Muscle layer of colon (tissue), 2 donors: Measurements from ENCODE around the gene HPS3.
"Not testable (repeated sequence)": the region's sequence is repeated elsewhere in the genome, so short reads cannot be mapped to it uniquely, and the experiment has no call there.

Source experiments
- H3K27ac ChIP-seq: one replicate; pipeline ENCODE4 v1.7.0; 2013; ENCODE audit warnings: low read depth, mild to moderate bottlenecking, low read length, moderate library complexity
- H3K27me3 ChIP-seq, 2 donors: one replicate each; pipeline ENCODE4 v1.7.0; 2013; ENCODE audit warnings: low read length in 2 of 2, mild to moderate bottlenecking in 2 of 2; ENCODE audit not compliant: insufficient read depth in 2 of 2, control insufficient read depth in 1 of 2
- H3K36me3 ChIP-seq: one replicate; pipeline ENCODE4 v1.7.0; 2013; ENCODE audit warnings: mild to moderate bottlenecking, low read length; ENCODE audit not compliant: insufficient read depth
- H3K4me1 ChIP-seq: one replicate; pipeline ENCODE4 v1.7.0; 2013; ENCODE audit warnings: mild to moderate bottlenecking, low read length; ENCODE audit not compliant: insufficient read depth
- H3K4me3 ChIP-seq, 2 donors: one replicate each; pipeline ENCODE4 v1.7.0; 2013; ENCODE audit warnings: low read length in 2 of 2, low read depth in 1 of 2, mild to moderate bottlenecking in 1 of 2, moderate library complexity in 1 of 2
- H3K9ac ChIP-seq: one replicate; pipeline ENCODE4 v1.7.0; 2013; ENCODE audit warnings: low read length
- H3K9me3 ChIP-seq: one replicate; pipeline ENCODE4 v1.7.0; 2013; ENCODE audit warnings: mild to moderate bottlenecking, low read length
- donor health status: abdominal sarcoma.
- donor health status: Adenocarcinoma of cecum.

The HPS3 gene

DNA sequence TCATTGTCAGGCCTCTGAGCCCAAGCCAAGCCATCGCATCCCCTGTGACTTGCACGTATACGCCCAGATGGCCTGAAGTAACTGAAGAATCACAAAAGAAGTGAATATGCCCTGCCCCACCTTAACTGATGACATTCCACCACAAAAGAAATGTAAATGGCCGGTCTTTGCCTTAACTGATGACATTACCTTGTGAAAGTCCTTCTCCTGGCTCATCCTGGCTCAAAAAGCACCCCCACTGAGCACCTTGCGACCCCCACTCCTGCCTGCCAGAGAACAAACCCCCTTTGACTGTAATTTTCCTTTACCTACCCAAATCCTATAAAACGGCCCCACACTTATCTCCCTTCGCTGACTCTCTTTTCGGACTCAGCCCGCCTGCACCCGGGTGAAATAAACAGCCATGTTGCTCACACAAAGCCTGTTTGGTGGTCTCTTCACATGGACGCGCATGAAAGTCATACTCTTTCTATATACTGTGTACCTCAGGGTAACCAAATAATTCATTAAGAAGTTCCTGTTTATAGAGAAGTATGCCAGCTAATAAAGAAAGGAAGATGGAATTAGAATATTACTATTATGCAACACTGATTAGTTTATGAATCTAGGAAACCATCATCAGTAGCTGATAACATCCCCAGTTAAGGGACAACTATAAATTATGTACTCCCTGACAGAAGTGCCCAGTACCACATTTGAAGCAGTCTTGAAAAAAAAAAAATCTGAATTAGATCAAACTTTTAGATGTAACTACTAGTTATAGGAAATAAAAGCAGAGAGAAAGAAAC lies 67.6 kb downstream of the HPS3 start:
- not testable (repeated sequence) for H3K36me3 ChIP-seq, H3K4me1 ChIP-seq, H3K27ac ChIP-seq, H3K4me3 ChIP-seq, H3K9ac ChIP-seq, H3K9me3 ChIP-seq, H3K27me3 ChIP-seq

DNA sequence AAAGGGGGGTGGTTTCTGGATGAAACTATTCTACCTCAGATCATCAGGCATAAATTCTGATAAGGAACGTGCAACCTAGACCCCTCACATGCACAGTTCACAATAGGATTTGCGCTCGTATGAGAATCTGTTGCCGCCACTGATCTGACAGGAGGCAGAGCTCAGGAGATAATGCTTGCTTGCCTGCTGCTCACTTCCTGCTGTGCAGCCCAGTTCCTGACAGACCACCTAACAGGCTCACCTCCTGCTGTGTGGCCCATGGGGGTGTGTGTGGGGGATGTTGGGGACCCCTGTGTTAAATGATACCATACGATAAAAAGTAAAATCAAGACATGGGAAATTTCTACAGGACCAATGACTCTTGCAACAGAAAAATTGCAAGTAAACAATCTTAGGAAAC lies 68.2 kb downstream of the HPS3 start:
- Histone ChIP-seq H3K4me1 (no peaks in the 10 kb centered on the region), H3K27ac (no peak overlapping the region), H3K4me3 (no peak overlapping the region), H3K36me3 (no peaks in the 10 kb centered on the region), H3K9ac (no peak overlapping the region), H3K9me3 (no peaks in the 10 kb centered on the region), H3K27me3 (no peaks in the 10 kb centered on the region)

DNA sequence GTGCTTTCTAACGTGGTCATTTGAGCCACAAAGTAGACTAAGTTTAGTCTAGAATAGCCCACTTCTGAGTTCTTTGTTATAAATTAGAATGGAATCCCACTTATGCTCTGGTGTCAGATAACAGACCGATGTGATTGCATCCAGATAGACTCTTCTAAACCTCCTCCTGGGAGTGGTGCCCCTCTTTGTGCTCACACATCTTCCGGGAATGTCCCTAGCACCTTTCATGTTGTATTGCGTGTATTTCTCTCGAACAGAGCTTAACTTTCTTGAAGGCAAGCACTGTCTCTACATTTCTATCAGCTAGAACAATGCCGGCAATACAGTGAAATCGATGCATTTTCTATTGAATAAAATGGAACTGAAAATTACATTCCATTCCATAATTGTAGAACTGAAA lies 69.2 kb downstream of the HPS3 start:
- Histone ChIP-seq H3K27ac (no peak overlapping the region), H3K4me1 (no peaks in the 10 kb centered on the region), H3K9me3 (no peaks in the 10 kb centered on the region), H3K4me3 (no peak overlapping the region), H3K27me3 (no peaks in the 10 kb centered on the region), H3K36me3 (no peaks in the 10 kb centered on the region), H3K9ac (no peak overlapping the region)

DNA sequence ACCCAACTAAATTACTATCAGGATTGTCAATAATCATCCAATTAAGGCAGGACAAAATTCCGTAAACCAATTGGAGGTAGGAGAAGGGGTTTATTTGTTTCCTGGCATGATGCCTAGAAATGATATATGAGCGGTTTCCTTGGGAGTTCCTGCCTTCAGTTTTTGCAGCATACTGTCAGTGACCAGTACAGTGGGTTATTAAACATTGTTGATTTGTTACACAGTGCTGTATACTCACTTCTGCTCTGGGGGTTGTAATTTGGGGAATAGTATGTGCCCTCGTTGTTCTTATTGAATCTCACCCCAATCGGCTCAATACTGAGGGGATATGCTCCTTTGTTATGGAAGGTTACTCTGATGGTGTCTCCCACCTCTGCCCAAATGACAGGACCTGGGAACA lies 70.0 kb downstream of the HPS3 start:
- no peaks in the 10 kb centered on the region for H3K9me3 ChIP-seq
- no peak overlapping the region for H3K27ac ChIP-seq
- H3K36me3 ChIP-seq = no peaks in the 10 kb centered on the region
- no peak overlapping the region for H3K9ac ChIP-seq
- H3K4me3 ChIP-seq = no peak overlapping the region
- H3K27me3 ChIP-seq = no peaks in the 10 kb centered on the region
- no peaks in the 10 kb centered on the region for H3K4me1 ChIP-seq

DNA sequence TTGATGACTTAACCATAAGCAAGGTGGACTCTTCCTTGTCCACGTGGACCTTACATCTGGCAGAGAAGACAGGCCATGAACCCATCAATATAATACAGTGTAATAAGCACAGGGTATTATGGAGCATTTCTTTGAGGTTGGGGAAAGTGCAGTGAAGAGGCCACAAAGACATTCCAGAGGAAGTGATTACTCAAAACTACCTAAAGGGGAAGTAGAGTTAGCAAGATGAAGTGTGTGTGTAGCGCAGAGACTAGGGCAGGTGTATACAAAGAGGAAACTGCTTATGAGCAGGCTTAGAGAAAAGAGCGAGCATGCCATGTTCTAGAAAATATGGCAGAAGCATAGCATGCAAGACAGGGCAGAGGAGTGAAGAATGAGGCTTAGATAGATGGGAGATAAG lies 74.3 kb downstream of the HPS3 start:
- no peak overlapping the region for H3K9ac ChIP-seq
- H3K27ac ChIP-seq = no peak overlapping the region
- H3K36me3 ChIP-seq = no peaks in the 10 kb centered on the region
- H3K27me3 ChIP-seq = no peaks in the 10 kb centered on the region
- H3K9me3 ChIP-seq = no peaks in the 10 kb centered on the region
- no peak overlapping the region for H3K4me3 ChIP-seq
- no peaks in the 10 kb centered on the region for H3K4me1 ChIP-seq

DNA sequence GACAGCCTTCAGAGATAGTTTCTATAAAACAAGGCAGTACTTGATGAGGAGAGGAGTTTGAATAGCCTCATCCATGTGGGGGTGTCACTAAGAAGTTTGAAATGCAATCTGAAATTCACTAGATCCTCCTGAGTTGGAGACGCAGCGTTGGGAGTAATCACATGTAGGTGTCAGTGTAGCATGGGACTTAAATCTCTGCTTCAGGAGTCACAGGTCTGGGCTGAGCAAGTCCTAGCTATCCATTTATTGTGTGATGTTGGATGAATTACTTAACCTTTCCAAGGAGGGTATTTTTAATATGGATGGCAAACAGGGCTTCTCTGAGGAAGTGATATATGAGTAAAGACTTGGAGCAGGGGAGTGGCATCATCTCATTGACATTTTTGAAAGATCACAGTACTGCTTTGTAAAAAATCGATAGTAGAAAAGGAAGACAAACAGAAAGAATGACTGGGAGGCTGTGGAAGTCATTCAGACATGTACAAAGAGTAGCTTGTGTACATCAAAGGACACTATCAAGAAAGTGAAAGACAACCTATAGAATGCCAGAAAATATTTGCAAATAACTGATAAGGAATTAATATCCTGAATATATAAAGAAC lies 75.1 kb downstream of the HPS3 start:
- H3K4me3 ChIP-seq = no peak overlapping the region
- H3K27ac ChIP-seq = no peak overlapping the region
- H3K9ac ChIP-seq = no peak overlapping the region
- H3K36me3 ChIP-seq = no peaks in the 10 kb centered on the region
- H3K4me1 ChIP-seq = no peaks in the 10 kb centered on the region
- H3K9me3 ChIP-seq = no peaks in the 10 kb centered on the region
- H3K27me3 ChIP-seq = no peaks in the 10 kb centered on the region

DNA sequence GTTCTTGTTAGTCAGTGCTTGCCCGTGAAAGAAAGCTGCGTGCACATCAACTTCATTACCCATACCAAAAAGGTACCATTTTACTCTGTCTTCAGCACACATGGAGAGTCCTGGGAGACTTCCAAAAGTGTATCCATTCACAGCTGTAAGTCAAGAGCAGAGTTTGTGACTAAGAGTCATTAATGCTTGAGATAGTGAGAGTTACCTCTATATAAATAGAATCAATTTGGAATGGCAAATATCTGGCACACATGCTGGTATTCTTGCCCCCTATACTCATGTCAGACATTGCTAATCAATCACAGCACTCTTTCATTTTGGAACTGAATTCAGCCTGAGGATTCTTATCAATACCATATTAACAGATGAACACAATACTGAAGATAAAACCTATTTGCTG lies 78.0 kb downstream of the HPS3 start:
- Histone ChIP-seq H3K27ac (no peak overlapping the region), H3K4me1 (no peaks in the 10 kb centered on the region), H3K9me3 (no peaks in the 10 kb centered on the region), H3K36me3 (no peaks in the 10 kb centered on the region), H3K4me3 (no peak overlapping the region), H3K27me3 (no peaks in the 10 kb centered on the region), H3K9ac (no peak overlapping the region)

DNA sequence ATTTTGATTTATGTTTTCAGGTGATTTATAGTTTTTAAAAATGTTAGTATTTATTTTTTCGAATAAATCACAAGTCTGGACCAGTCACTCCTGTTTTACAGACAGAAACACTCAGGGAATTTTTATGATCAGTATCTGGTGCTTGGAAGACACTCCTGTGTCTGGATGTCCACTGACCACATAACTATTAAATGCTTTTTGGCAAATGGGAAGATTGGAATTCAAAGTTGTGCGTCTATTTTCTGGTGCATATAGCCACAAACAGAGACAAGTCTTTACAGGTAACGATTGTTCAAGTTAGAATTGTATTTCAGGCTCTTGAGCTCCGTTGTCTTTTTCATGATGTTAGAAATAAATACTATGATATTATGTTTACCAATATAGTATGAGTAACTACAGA lies 80.0 kb downstream of the HPS3 start:
- no peaks in the 10 kb centered on the region for H3K4me1 ChIP-seq
- H3K4me3 ChIP-seq = no peak overlapping the region
- H3K27ac ChIP-seq = no peak overlapping the region
- H3K9me3 ChIP-seq = no peaks in the 10 kb centered on the region
- H3K9ac ChIP-seq = no peak overlapping the region
- no peaks in the 10 kb centered on the region for H3K27me3 ChIP-seq
- no peaks in the 10 kb centered on the region for H3K36me3 ChIP-seq

DNA sequence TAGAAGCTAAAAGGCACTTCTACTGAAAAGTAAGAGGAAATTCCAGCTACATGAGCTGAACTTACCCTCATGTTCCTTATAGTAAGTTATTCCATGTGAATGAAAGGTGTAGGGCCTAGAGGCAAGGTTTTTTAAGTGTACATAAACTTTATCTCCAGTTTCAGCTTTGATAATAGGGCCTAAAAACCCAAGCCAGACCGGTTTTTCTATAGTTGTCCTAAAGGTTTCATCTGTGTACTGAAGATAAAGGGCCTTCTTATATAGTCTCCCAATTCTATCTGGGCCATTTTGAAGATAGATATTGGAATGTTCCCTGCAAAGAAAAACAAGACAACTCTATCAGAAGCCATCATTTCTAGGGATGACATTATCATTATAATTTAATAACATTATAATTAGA lies 82.9 kb downstream of the HPS3 start:
- H3K4me1 ChIP-seq = no peaks in the 10 kb centered on the region
- H3K9me3 ChIP-seq = no peaks in the 10 kb centered on the region
- H3K27ac ChIP-seq = no peak overlapping the region
- H3K9ac ChIP-seq = no peak overlapping the region
- no peaks in the 10 kb centered on the region for H3K27me3 ChIP-seq
- no peak overlapping the region for H3K4me3 ChIP-seq
- H3K36me3 ChIP-seq = no peaks in the 10 kb centered on the region

DNA sequence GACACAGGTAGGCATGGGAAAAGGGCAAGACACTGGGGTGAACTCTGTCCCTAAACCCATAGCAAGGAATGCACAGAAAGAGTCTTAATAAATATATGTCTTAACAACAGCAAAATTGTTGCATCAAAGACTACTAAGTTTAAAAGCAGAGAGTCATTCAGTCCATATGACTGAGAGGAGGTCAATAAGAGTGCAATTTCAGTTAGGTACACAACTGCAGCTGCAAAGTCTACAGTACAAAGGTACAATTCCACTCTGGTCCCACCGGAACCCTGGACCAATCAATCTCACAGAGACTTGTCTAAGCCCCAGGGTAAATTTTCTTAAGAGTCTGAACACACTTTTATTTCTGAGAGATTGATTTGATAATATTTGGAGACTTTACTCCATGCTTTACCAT lies 85.3 kb downstream of the HPS3 start:
- Histone ChIP-seq H3K4me3 (no peak overlapping the region), H3K27ac (no peak overlapping the region)

DNA sequence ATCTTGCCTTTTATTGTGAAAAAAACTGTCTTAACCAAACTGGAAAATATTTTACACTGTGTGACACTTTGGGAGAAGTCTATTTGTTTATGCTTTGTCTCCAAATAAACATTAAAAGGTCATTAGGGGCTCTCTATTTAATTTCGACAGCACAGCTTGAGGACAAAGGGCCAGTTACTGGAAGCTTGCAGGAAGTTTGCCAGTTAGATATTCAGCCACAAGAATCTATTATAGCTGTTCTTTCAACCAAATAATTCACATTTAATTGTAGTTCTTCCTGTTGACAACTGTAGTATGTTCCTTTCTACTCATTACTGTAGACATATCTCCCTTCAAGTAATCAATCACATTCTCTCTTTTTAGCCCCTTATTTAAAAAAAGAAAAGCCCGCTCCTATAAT lies 86.1 kb downstream of the HPS3 start:
- Histone ChIP-seq H3K27ac (no peak overlapping the region), H3K9ac (no peak overlapping the region), H3K4me1 (no peaks in the 10 kb centered on the region), H3K27me3 (no peaks in the 10 kb centered on the region), H3K4me3 (no peak overlapping the region), H3K36me3 (no peaks in the 10 kb centered on the region), H3K9me3 (no peaks in the 10 kb centered on the region)

More for the DNA sequence above, 85.3 kb downstream of the HPS3 start:
- H3K9ac ChIP-seq = no peak overlapping the region
- no peaks in the 10 kb centered on the region for H3K9me3 ChIP-seq
- no peaks in the 10 kb centered on the region for H3K36me3 ChIP-seq
- no peaks in the 10 kb centered on the region for H3K4me1 ChIP-seq
- H3K27me3 ChIP-seq = no peaks in the 10 kb centered on the region
